GM18951 (cell line): ENCODE measurements around the gene ENTREP3.
"Not testable (repeated sequence)": the region's sequence is repeated elsewhere in the genome, so short reads cannot be mapped to it uniquely, and the experiment has no call there.

Experiments used
- POLR2A ChIP-seq: IDR thresholded peaks from 4 replicates; pipeline ENCODE4 v1.6.1; 2011; ENCODE audit warnings: mild to moderate bottlenecking; ENCODE audit not compliant: insufficient read length, insufficient read depth; ENCODE audit errors: extremely low read depth
- in situ Hi-C: fragments of 300-500 bp; cut with MboI; formaldehyde crosslinking; loops from one replicate; pipeline ENCODE4 v1.12.0; 2022; ENCODE audit warnings: low sequenced_read_pairs, mixed read lengths, inconsistent platforms; ENCODE audit not compliant: unreplicated experiment

ENTREP3 gene

DNA sequence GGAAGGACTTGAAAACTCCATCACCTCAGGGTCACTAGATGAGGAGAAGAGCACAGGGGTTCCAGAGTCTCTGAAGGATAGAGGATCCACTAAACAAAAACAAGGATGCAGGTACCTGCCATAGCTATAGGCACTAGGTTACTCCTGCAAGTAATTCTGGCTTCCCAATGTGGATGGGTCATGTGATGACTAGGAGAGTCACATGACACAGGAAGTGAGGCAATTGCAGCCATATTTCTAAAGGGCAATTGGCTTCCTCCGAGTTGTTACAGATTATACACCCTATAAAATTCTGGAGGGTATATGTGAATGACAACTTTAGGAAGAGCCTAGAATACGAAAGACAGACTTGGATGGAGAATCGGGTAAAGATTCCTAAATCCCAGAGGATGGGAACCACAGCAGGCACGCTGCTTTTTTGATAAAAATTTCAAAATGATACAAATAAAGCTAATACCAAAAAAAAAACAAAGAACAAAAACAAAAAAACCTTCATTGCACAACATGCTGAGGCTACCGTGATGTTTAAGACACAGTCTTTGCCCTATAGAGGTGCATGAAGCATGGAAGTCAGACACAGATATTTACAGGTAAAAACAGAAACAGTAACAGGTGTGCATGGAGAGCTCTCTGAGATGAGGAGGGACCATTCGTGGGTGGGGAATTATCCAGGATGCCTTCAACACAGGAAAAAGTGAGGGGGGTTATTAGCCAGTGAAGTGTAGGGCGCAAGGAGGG lies 36.3 kb downstream of the ENTREP3 start:
- in situ Hi-C loops = no loop called here
- no peak for TF ChIP-seq POLR2A

DNA sequence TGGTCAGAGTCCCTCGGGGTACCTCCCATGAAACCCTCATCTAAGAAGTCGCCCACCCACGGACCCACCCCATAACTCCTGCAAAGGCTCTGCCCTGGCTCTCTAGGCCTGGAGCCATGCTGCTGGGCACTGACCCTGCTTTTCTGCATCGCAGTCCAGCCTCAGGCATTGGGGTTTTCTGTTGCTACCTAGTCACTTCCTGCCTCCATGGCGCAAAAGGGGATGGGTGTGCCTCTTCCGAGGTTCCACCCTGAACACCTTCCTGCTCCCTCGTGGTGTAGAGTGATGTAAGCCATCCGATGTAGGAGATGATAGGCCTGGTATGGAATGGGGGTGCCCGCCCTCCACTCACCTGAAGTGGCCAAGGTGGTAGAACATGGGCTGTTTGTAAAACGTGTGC lies 40.6 kb downstream of the ENTREP3 start:
- in situ Hi-C loops = not testable (repeated sequence)

GRCh38 chr1:155212051-155212440 lies 43.2 kb downstream of the ENTREP3 start:
- in situ Hi-C loops = not testable (repeated sequence)

DNA sequence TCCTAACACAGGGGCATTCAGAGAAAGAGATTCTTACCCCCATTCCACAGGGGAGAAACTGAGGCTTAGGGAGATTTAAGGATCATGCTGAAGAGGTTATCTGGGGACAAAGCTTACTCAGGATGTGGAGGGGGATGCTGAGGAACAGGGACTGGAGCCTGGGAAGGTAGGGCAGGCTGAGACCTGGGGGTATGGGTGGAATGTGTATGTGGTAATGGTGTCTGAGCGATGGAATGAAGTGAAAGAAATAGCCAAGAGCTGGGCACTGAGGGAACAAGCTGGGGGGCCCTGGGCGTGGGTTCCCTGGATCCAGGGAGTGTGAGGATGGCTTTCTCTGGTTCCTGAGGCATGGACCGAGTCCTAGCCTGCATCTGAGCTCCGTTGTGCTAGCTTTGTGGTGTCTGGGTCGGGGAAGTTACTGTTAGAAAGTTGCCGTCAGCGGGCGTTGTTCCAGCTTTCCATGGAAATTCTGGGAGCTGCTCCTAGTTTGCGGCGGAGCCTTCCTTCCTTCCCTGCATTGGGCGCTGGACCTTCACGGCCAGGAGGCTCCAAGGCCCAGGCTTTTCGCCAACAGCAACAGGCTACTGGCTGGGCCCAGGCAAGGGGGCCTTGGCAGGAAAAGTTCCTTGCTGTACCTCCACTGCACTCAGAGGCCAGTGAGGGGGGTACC lies 43.8 kb downstream of the ENTREP3 start:
- in situ Hi-C loops = not testable (repeated sequence)

DNA sequence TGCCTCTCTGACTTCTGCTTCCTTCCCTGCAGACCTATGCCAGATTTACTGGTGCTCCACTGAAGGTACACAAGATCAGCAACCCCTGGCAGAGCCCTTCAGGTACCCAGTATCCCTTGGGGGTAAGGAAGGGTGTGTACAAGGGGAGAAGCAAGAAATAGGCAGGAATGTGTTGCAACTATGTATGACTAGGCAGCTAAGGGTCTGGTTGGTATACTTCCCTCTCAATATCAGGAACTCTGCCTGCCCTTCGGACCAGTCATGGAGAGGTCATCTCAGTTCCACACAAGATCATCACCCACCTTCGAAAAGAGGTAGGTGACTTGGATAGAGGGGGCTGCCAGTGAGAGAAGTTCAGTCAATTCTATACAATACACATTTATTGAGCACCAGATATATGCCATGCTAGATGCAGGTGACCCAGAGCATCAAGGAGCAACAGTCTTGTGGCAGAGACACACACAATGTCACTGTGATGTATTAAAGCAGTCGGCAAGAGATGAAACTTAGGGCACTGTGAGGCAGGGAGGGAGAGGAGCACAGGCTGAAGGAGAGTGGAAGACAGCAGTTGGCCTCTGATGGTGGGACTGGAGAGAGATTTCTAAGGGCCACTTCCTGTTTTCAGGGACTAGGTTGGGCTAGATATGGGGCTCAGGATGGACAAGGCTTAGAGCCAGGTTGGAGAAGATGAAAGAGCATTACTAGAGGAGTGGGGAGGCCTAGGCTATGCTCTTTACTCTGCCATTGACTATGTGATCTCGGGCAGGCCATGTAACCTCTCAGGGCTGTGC lies 44.8 kb downstream of the ENTREP3 start:
- in situ Hi-C loops = no loop called here
- TF ChIP-seq POLR2A = no peak

GRCh38 chr1:155209312-155209721 lies 46.0 kb downstream of the ENTREP3 start:
- in situ Hi-C loops = no loop called here
- TF ChIP-seq POLR2A = no peak

DNA sequence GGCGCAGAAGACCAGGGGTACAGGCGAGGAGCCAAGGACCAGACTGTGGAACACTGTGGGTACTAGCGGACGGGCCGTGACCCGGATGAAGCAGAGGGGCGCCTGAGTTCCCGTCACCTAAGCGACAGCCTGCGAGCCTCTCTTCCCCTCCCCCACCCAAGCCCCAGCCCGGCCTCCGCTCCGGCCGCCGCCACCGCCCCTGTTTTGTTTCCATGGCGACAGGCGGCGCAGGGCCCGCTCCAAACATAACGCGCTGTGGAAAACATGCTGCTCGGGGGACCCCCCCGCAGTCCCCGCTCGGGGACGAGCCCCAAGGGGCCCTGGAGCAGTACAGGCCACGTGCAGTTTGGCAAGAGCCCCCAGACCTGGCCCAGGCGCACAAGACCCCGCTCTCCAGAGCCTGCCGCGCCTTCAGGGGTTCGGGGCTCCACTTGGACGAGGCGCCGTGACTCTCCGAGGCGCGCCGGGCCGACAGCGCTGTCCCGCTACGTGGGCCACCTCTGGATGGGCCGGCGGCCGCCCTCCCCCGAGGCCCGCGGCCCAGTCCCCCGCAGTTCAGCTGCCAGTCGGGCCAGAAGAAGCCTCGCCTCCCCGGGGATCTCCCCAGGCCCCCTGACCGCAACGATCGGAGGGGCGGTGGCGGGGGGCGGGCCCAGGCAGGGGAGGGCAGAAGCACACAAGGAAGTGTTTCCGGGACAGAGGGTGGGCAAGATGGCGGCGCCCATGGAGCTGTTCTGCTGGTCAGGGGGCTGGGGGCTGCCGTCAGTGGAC lies 46.6 kb downstream of the ENTREP3 start, which contains the start of gene MTX1:
Gene MTX1 (plus strand): TSS at position 155 of the 771 bp plus-strand sequence. CDS start 110 bp downstream, at position 265.
- peak; percentile 70 for TF ChIP-seq POLR2A
- in situ Hi-C loops = no loop called here

GRCh38 chr1:155207806-155208540 lies 47.3 kb downstream of the ENTREP3 start, which contains the start of gene THBS3:
TSS of gene THBS3 (minus strand) at chr1:155207897. CDS start at chr1:155207876, 21 bp downstream.
- no peak for TF ChIP-seq POLR2A
- in situ Hi-C loops = no loop called here

DNA sequence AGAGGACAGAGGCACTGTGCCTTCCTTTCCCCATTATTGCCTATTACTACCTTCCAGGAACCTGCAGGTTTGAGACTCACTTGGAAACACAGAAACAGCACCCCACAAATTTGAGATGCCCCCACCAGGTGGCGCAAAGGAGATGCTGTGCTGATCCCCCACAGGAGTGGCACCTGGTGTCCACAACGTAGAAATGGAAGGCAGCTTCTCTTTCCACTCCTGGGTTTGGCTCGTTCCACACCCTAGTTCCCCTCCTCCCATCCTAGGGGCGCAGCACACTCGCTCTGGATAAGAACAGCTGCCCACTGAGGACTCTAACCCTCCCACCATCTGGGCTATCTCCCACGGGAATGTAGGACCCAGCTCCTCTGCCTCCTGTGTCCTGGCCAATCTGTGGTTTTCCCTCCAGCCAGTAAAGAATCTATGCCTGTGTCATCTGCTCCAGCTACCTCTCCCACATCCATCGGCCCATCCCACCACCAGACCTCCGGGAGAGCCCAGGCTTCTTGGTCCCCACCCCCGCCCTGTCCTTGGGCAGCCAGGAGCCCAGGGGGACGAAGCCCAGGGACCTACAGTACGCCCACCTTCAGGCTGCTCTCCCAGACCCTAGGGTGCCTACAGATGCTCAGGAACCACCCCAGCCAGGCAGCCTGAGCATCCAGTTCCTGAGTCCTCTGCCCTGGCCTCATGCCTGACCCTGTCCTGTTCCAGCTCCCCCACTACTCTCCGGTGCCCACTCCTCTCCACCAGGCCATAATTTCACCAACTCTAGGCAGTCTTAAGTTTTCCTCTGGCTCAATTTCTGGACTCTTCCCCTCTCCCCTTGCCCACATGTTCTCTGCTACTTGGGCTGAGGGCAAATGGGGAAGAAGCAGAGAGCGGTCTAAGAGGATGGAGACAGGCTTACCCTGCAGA lies 48.1 kb downstream of the ENTREP3 start:
- TF ChIP-seq POLR2A = no peak
- in situ Hi-C loops = no loop called here

- in situ Hi-C loops = no loop called here
- no peak for TF ChIP-seq POLR2A
These were observed 49.2 kb downstream of the ENTREP3 start for GRCh38 chr1:155205969-155206593.

DNA sequence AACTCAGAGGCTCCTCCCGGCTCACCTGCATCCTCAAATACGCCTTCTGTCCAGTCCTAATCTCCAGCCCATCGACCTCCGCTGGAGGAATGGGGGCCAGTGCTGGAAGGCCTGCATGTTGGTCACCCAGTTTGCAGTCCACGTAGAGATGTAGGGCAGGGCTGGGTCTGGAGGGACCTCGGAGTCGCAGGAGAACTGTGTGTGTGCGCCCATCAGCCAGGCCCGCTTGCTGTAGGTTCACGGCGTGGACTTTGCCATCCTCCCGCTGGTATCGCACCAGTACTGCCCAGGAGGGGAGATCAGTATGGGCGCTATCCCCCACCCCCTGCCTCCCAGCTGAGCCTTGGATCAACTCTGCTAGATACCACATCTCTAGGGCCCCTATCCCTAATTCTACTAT lies 50.2 kb downstream of the ENTREP3 start:
- in situ Hi-C loops = no loop called here
- no peak for TF ChIP-seq POLR2A
